K562 (cell line): ENCODE results near the gene PRMT3. TPM values are rescaled to one million over a fixed set of nuclear protein-coding genes. Genes with fewer than 3 reads are reported as not detected.
A peak's percentile ranks its signal among the peaks of the same experiment; 100 is the strongest.

Experiments
- ARID1B ChIP-seq: fragments of 450-650 bp; IDR thresholded peaks from 2 replicates; pipeline ENCODE4 v1.6.1; 2016; ENCODE audit warnings: antibody characterized with exemption, mild to moderate bottlenecking, inconsistent platforms
- CBFA2T3 ChIP-seq: fragments of 450-650 bp; IDR thresholded peaks from 2 replicates; pipeline ENCODE4 v1.6.1; 2017
- CCNT2 ChIP-seq: IDR thresholded peaks from 2 replicates; pipeline ENCODE4 v1.6.1; 2011; ENCODE audit warnings: borderline replicate concordance, low read depth, mild to moderate bottlenecking, moderate library complexity, mixed read lengths, low read length; ENCODE audit not compliant: insufficient read length; ENCODE audit errors: extremely low read depth
- CTCF ChIP-seq, 3 experiments: IDR thresholded peaks in 2 of 3; conservative IDR thresholded peaks in 1 of 3; 2 replicates each; pipeline ENCODE4 v1.5.1; 2011 to 2012; ENCODE audit warnings: low read length in 3 of 3, mild to moderate bottlenecking in 3 of 3, control low read depth in 2 of 3, improper control_type of control experiment in 1 of 3, inconsistent platforms in 1 of 3, low read depth in 1 of 3, mixed read lengths in 1 of 3, moderate library complexity in 1 of 3; ENCODE audit not compliant: insufficient read depth in 2 of 3
- FOXM1 ChIP-seq, 2 experiments: fragments of 450-650 bp in 1 of 2; sonication (generic) in 1 of 2; formaldehyde crosslinking in 1 of 2; IDR thresholded peaks; 2 replicates each; pipeline versions ENCODE4 v1.6.1 to v1.9.0; 2017 to 2022; ENCODE audit warnings: low read depth in 2 of 2, mild to moderate bottlenecking in 2 of 2, missing genetic modification reagents in 1 of 2, moderate library complexity in 1 of 2
- KLF16 ChIP-seq: IDR thresholded peaks from 2 replicates; pipeline ENCODE4 v1.6.1; 2016; ENCODE audit warnings: antibody characterized with exemption
- MTA2 ChIP-seq: fragments of 450-650 bp; IDR thresholded peaks from 2 replicates; pipeline ENCODE4 v1.6.1; 2016; ENCODE audit warnings: low read depth
- POLR2AphosphoS5 ChIP-seq: IDR thresholded peaks from 2 replicates; pipeline ENCODE4 v1.6.1; 2011; ENCODE audit warnings: mild to moderate bottlenecking, low read depth, low read length, moderate library complexity; ENCODE audit not compliant: control insufficient read depth, insufficient read depth
- SMARCA4 ChIP-seq: fragments of 450-650 bp; IDR thresholded peaks from 2 replicates; pipeline ENCODE4 v1.6.1; 2016
- STAT5A ChIP-seq: IDR thresholded peaks from 2 replicates; pipeline ENCODE4 v1.6.1; 2012; ENCODE audit warnings: low read length, inconsistent platforms, borderline replicate concordance
- TEAD4 ChIP-seq, 2 experiments: sonication (generic) in 1 of 2; formaldehyde crosslinking in 1 of 2; IDR thresholded peaks; 2 replicates each; pipeline versions ENCODE4 v1.6.1 to v1.8.0; 2012 to 2022; ENCODE audit warnings: borderline replicate concordance in 1 of 2, inconsistent platforms in 1 of 2, low read length in 1 of 2, mild to moderate bottlenecking in 1 of 2, missing genetic modification reagents in 1 of 2
- polyA plus RNA-seq, 8 experiments: library from polyadenylated mRNA; depleted of rRNA in 4 of 8; stranded (reverse) in 5 of 8; unstranded in 3 of 8; fragments of >200 nt; fragmentation: Nextera tagmentation in 2 of 8; fragmentation: Illumina TruSeq in 1 of 8; extraction: Ambion mirVana in 2 of 8; extraction: Trizol in 1 of 8; gene quantifications; 2 replicates each; pipeline versions ENCODE4 v1.2.1 to v1.2.3, GENCODE V29; 2011 to 2014; ENCODE audit warnings: inconsistent platforms in 1 of 8, missing spikeins in 1 of 8
- total RNA-seq, 7 experiments: library from RNA; depleted of rRNA in 6 of 7; stranded (reverse); fragments of >200 nt in 6 of 7; fragmentation: Illumina TruSeq in 2 of 7; extraction: Trizol in 2 of 7; gene quantifications; 2 replicates each; pipeline versions ENCODE4 v1.2.1 to v1.2.3, GENCODE V29; 2011 to 2021; ENCODE audit warnings: low replicate concordance in 1 of 7
- TF ChIP-seq, protein P1 (sequence below): fragments of 200-800 bp; sonication (Bioruptor generic); IDR thresholded peaks from 2 replicates; pipeline ENCODE4 v1.6.1; 2016; ENCODE audit warnings: missing genetic modification characterization, missing compliant biosample characterization
- TF ChIP-seq, protein P2 (sequence below): fragments of 450-650 bp; IDR thresholded peaks from 2 replicates; pipeline ENCODE4 v1.6.1; 2016

Gene PRMT3
- total and polyA plus RNA-seq, 9 of the 15 experiments (the other 6 are each of a cell fraction or from before 2014, with no cell fraction given), result 24.0 to 62.1 (median 44.7) TPM

- TF ChIP-seq FOXM1 (IDR thresholded peaks at IDR 0.05; ENCODE audit: low read depth), result 0 out of 2 replicates have a peak, but pooled peaks have one; percentile 44
- TF ChIP-seq FOXM1 (CRISPR knock-in tag; IDR thresholded peaks at IDR 0.05; ENCODE audit: low read depth), result no peak
- TF ChIP-seq CBFA2T3, result peak; percentile 85
- peak; percentile 40; the same call in 1 of the 2 replicates for TF ChIP-seq MTA2
- peak; percentile 39 for TF ChIP-seq CCNT2
- TF ChIP-seq, protein P1, sequence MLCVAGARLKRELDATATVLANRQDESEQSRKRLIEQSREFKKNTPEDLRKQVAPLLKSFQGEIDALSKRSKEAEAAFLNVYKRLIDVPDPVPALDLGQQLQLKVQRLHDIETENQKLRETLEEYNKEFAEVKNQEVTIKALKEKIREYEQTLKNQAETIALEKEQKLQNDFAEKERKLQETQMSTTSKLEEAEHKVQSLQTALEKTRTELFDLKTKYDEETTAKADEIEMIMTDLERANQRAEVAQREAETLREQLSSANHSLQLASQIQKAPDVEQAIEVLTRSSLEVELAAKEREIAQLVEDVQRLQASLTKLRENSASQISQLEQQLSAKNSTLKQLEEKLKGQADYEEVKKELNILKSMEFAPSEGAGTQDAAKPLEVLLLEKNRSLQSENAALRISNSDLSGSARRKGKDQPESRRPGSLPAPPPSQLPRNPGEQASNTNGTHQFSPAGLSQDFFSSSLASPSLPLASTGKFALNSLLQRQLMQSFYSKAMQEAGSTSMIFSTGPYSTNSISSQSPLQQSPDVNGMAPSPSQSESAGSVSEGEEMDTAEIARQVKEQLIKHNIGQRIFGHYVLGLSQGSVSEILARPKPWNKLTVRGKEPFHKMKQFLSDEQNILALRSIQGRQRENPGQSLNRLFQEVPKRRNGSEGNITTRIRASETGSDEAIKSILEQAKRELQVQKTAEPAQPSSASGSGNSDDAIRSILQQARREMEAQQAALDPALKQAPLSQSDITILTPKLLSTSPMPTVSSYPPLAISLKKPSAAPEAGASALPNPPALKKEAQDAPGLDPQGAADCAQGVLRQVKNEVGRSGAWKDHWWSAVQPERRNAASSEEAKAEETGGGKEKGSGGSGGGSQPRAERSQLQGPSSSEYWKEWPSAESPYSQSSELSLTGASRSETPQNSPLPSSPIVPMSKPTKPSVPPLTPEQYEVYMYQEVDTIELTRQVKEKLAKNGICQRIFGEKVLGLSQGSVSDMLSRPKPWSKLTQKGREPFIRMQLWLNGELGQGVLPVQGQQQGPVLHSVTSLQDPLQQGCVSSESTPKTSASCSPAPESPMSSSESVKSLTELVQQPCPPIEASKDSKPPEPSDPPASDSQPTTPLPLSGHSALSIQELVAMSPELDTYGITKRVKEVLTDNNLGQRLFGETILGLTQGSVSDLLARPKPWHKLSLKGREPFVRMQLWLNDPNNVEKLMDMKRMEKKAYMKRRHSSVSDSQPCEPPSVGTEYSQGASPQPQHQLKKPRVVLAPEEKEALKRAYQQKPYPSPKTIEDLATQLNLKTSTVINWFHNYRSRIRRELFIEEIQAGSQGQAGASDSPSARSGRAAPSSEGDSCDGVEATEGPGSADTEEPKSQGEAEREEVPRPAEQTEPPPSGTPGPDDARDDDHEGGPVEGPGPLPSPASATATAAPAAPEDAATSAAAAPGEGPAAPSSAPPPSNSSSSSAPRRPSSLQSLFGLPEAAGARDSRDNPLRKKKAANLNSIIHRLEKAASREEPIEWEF (CRISPR knock-in tag), result no peak
- no peak for TF ChIP-seq CTCF (IDR thresholded peaks at IDR 0.05 in 2 of 3, conservative IDR thresholded peaks at IDR 0.05 in 1 of 3; ENCODE audit: insufficient read depth in 2 of 3, low read depth in 1 of 3, low read length in 3 of 3)
- peak; percentile 77 for TF ChIP-seq ARID1B
- TF ChIP-seq POLR2AphosphoS5, result peak; percentile 55; the same call in 1 of the 2 replicates
- TF ChIP-seq TEAD4 (IDR thresholded peaks at IDR 0.05; ENCODE audit: low read length), result peak; percentile 93
- TF ChIP-seq TEAD4 (CRISPR knock-in tag; IDR thresholded peaks at IDR 0.05; ENCODE audit: borderline replicate concordance), result no peak
- TF ChIP-seq STAT5A, result peak; percentile 42; the same call in 1 of the 2 replicates
- TF ChIP-seq, protein P2, sequence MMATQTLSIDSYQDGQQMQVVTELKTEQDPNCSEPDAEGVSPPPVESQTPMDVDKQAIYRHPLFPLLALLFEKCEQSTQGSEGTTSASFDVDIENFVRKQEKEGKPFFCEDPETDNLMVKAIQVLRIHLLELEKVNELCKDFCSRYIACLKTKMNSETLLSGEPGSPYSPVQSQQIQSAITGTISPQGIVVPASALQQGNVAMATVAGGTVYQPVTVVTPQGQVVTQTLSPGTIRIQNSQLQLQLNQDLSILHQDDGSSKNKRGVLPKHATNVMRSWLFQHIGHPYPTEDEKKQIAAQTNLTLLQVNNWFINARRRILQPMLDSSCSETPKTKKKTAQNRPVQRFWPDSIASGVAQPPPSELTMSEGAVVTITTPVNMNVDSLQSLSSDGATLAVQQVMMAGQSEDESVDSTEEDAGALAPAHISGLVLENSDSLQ, result peak; percentile 40; the same call in 1 of the 2 replicates
- TF ChIP-seq SMARCA4, result peak; percentile 59; the same call in 1 of the 2 replicates
- peak; percentile 70 for TF ChIP-seq KLF16
Measured at GRCh38 chr11:20488352-20488751, 100.8 kb downstream of the PRMT3 start (continued).
